Smooth muscle cell (in vitro differentiated cells): Measurements from ENCODE around the gene RPS6KA2. TPM values are rescaled to one million over a fixed set of nuclear protein-coding genes. Genes with fewer than 3 reads are reported as not detected.
"Not testable (repeated sequence)": the region's sequence is repeated elsewhere in the genome, so short reads cannot be mapped to it uniquely, and the experiment has no call there.

ENCODE experiments used
- DNase-seq: peaks from one replicate; lab custom pipeline; 2025; ENCODE audit not compliant: unreplicated experiment; lab: John Stamatoyannopoulos, UW
- H2AFZ ChIP-seq: fragments of 200-600 bp; sonication (generic); 2 replicates; pipeline ENCODE4 v1.6.0; 2016; ENCODE audit warnings: antibody characterized with exemption, low read depth, mild to moderate bottlenecking
- H3F3A ChIP-seq: fragments of 200-600 bp; sonication (generic); 2 replicates; pipeline ENCODE4 v1.6.0; 2017; ENCODE audit warnings: antibody characterized with exemption, low read depth
- H3K27ac ChIP-seq: fragments of 200-600 bp; sonication (generic); 2 replicates; pipeline ENCODE4 v1.5.1; 2016; ENCODE audit warnings: low read depth, mild to moderate bottlenecking
- H3K27me3 ChIP-seq: fragments of 200-600 bp; sonication (generic); 2 replicates; pipeline ENCODE4 v1.6.1; 2016; ENCODE audit warnings: low read depth, mild to moderate bottlenecking
- H3K36me3 ChIP-seq: fragments of 200-600 bp; sonication (generic); 2 replicates; pipeline ENCODE4 v1.5.1; 2016; ENCODE audit warnings: low read depth
- H3K4me1 ChIP-seq: fragments of 200-600 bp; sonication (generic); 2 replicates; pipeline ENCODE4 v1.5.1; 2016; ENCODE audit warnings: low read depth
- H3K4me2 ChIP-seq: fragments of 200-600 bp; sonication (generic); 2 replicates; pipeline ENCODE4 v1.6.0; 2016; ENCODE audit warnings: mild to moderate bottlenecking
- H3K4me3 ChIP-seq: fragments of 200-600 bp; sonication (generic); 2 replicates; pipeline ENCODE4 v1.5.1; 2016; ENCODE audit warnings: mild to moderate bottlenecking
- H3K79me2 ChIP-seq: fragments of 200-600 bp; sonication (generic); 2 replicates; pipeline ENCODE4 v1.6.0; 2016; ENCODE audit warnings: low read depth, mild to moderate bottlenecking
- H3K9ac ChIP-seq: fragments of 200-600 bp; sonication (generic); 2 replicates; pipeline ENCODE4 v1.6.0; 2016; ENCODE audit warnings: low read depth
- H3K9me3 ChIP-seq: fragments of 200-600 bp; sonication (generic); replicated peaks from 2 replicates; pipeline ENCODE4 v1.5.1; 2016; ENCODE audit warnings: low read depth
- H4K20me1 ChIP-seq: fragments of 200-600 bp; sonication (generic); 2 replicates; pipeline ENCODE4 v1.6.0; 2016; ENCODE audit warnings: low read depth
- WGBS: methylation state at CpG from one replicate; pipeline ENCODE4 v1.1.7; 2016; ENCODE audit warnings: low lambda C conversion rate; 5-methylcytosine and 5-hydroxymethylcytosine counted together
- polyA plus RNA-seq: library from polyadenylated mRNA; unstranded; fragments of >200 nt; fragmentation: Nextera tagmentation; extraction: Ambion mirVana; gene quantifications from 2 replicates; pipeline ENCODE4 v1.2.1, GENCODE V29; 2016
- total RNA-seq: library from RNA; depleted of rRNA; stranded (reverse); fragments of >200 nt; gene quantifications from 2 replicates; pipeline ENCODE4 v1.2.3, GENCODE V29; 2014
- TF ChIP-seq, protein P1 (sequence below): fragments of 200-600 bp; sonication (generic); IDR thresholded peaks from 2 replicates; pipeline ENCODE4 v1.5.1; 2017; ENCODE audit warnings: borderline replicate concordance, mild to moderate bottlenecking, antibody characterized with exemption; ENCODE audit not compliant: insufficient read depth, poor library complexity, severe bottlenecking

RPS6KA2 gene
- total and polyA plus RNA-seq, 2 experiments from 2014 or later = 7.8 to 10.4 TPM

DNA sequence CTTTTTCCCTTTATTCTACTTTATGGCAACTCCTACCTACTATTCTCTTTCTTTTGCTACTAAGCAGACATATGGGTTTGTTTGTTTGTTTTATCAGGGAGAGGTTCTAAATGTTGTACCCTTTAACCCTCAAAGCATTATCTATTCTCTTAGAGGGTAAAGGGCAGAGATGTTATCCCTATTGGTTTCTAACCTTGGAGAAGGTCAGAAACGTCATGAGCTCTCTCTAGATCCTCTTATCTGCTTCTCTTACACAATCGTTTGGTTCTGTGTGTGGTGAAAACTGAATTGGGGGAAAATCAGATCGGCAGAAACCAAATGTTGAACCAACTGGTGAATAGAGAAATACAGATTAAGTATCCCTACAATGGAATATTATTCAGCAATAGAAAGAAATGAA lies 237.9 kb downstream of the RPS6KA2 start:
- Histone ChIP-seq H3K9ac (no peak overlapping the region), H2AFZ (no peak overlapping the region)
- WGBS = 68% methylated on average over 3 of the region's 3 CpGs

DNA sequence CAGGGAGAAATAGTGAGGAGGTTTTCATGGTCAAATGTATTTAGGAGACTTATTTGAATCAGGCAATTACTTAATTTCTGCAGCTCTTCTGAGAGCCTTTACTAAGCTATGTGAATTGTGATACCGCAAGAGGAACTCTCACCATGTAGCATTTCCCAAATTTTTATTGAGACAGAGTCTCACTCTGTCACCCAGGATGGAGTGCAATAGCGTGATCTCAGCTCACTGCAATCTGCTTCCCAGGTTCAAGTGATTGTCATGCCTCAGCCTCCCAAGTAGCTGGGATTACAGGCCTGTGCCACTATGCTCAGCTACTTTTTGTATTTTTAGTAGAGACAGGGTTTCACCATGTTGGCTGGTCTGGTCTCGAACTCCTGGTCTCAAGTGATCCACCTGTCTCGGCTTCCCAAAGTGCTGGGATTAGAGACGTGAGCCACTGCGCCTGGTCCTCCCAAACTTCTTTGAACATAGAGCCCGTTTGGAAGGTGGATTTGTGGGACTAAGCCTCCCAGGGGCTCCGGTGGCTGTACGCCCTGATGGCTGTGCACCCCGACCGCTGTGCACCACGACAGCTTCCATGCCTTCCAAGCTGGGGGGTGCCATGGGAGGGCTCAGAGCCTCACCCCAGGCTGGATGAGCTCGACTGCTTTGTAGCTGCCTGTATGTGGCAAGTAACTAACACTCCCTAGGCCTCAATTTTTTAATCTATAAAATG lies 238.6 kb downstream of the RPS6KA2 start:
- Histone ChIP-seq H3K27ac (no peak overlapping the region), H2AFZ (no peak overlapping the region), H3K36me3 (no peaks in the 10 kb centered on the region), H4K20me1 (no peaks in the 10 kb centered on the region), H3K27me3 (no peaks in the 10 kb centered on the region), H3K9me3 (no peaks in the 10 kb centered on the region), H3K4me3 (no peak overlapping the region), H3K4me2 (no peak overlapping the region), H3K4me1 (no peaks in the 10 kb centered on the region), H3K9ac (no peak overlapping the region), H3F3A (no peaks in the 10 kb centered on the region), H3K79me2 (no peaks in the 10 kb centered on the region)
- WGBS = 96% methylated on average over 13 of the region's 13 CpGs
- TF ChIP-seq, protein P1, sequence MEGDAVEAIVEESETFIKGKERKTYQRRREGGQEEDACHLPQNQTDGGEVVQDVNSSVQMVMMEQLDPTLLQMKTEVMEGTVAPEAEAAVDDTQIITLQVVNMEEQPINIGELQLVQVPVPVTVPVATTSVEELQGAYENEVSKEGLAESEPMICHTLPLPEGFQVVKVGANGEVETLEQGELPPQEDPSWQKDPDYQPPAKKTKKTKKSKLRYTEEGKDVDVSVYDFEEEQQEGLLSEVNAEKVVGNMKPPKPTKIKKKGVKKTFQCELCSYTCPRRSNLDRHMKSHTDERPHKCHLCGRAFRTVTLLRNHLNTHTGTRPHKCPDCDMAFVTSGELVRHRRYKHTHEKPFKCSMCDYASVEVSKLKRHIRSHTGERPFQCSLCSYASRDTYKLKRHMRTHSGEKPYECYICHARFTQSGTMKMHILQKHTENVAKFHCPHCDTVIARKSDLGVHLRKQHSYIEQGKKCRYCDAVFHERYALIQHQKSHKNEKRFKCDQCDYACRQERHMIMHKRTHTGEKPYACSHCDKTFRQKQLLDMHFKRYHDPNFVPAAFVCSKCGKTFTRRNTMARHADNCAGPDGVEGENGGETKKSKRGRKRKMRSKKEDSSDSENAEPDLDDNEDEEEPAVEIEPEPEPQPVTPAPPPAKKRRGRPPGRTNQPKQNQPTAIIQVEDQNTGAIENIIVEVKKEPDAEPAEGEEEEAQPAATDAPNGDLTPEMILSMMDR = no peak
- DNase-seq = no peak

More for the DNA sequence above, 237.9 kb downstream of the RPS6KA2 start:
- DNase-seq = no peak
- Histone ChIP-seq H3K4me3 (no peak overlapping the region), H4K20me1 (no peaks in the 10 kb centered on the region), H3K27me3 (no peaks in the 10 kb centered on the region), H3K4me2 (no peak overlapping the region), H3K36me3 (no peaks in the 10 kb centered on the region), H3K4me1 (no peaks in the 10 kb centered on the region), H3K79me2 (no peaks in the 10 kb centered on the region), H3K27ac (no peak overlapping the region), H3K9me3 (no peaks in the 10 kb centered on the region), H3F3A (no peaks in the 10 kb centered on the region)
- TF ChIP-seq, protein P1 = no peak

DNA sequence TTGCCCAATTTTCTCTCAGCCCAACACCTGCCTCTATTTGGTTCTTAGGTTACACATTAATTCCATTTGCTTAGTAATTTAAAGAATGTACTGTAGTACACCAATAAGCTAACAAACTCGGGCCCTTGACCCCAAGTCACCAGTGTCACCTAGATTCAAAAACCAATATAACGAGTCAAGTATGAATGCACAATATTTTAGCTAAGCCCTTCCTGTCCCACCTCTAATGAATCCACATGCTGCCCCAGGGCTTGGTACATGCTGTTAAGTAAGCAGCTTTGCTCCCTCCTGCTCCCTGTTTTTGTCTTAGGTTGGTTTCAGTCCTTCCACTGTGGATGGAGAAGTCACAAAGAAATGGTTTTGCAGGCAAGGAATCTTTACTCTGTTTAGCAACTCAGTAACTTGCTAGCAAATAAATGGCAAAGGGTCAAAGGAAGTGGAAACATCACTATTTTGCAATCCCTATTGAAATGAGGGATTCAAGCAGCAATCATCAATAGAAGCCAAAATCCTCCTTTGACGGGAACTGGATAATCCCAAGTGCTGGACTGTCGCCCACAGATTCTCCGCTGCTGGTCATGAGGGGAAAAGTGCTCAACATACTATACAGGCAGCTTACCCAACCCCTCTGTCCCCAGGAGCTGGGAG lies 239.3 kb downstream of the RPS6KA2 start:
- no peaks in the 10 kb centered on the region for H3K9me3 ChIP-seq
- no peak overlapping the region for H3K27ac ChIP-seq
- H3K4me3 ChIP-seq = no peak overlapping the region
- no peaks in the 10 kb centered on the region for H3K36me3 ChIP-seq
- H2AFZ ChIP-seq = no peak overlapping the region
- DNase-seq = no peak
- H3F3A ChIP-seq = no peaks in the 10 kb centered on the region
- H4K20me1 ChIP-seq = no peaks in the 10 kb centered on the region
- no peaks in the 10 kb centered on the region for H3K79me2 ChIP-seq
- H3K9ac ChIP-seq = no peak overlapping the region
- 87% methylated on average over 5 of the region's 5 CpGs for WGBS
- no peak overlapping the region for H3K4me2 ChIP-seq
- H3K4me1 ChIP-seq = no peaks in the 10 kb centered on the region
- TF ChIP-seq, protein P1 = no peak
- no peaks in the 10 kb centered on the region for H3K27me3 ChIP-seq

DNA sequence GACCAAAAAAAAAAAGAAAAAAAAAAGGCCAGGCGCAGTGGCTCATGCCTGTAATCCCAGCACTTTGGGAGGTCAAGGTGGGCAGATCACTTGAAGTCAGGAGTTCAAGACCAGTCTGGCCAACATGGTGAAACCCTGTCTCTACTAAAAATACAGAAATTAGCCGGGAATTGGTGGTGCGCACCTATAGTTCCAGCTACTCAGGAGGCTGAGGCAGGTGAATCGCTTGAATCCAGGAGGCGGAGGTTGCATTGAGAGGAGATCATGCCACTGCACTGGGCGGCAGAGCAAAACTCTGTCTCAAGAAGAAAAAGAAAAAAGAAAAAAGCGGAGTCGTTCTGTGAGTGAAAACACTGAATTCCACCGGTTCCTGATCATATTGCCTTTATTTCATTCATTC lies 240.0 kb downstream of the RPS6KA2 start:
- not testable (repeated sequence) for H3K27me3 ChIP-seq, H3K27ac ChIP-seq, H3K79me2 ChIP-seq, H2AFZ ChIP-seq, H3K4me3 ChIP-seq, H3K9ac ChIP-seq, H3F3A ChIP-seq, DNase-seq, H3K36me3 ChIP-seq, H3K9me3 ChIP-seq, H3K4me2 ChIP-seq, H4K20me1 ChIP-seq, H3K4me1 ChIP-seq
- WGBS = 89% methylated on average over 9 of the region's 9 CpGs
